SK-N-SH (cell line): ENCODE data around the gene MYL1. TPM values are rescaled to one million over a fixed set of nuclear protein-coding genes. Genes with fewer than 3 reads are reported as not detected.

Source experiments
- CTCF ChIA-PET: fragments of 300-600, 350-600 bp; formaldehyde crosslinking; extraction: SDS; loops from one replicate; lab custom pipeline; 2021; lab: Yijun Ruan, JAX
- POLR2A ChIA-PET: fragments of 350-600 bp; sonication (Branson Sonifier 250); formaldehyde crosslinking; extraction: SDS; loops from one replicate; lab custom pipeline; 2020; ENCODE audit warnings: antibody characterized with exemption, inconsistent platforms; lab: Yijun Ruan, JAX
- DNase-seq: peaks from one replicate; pipeline ENCODE4 v3.0.0; 2012
- H2AFZ ChIP-seq: fragments of 200-600 bp; sonication (generic); 2 replicates; pipeline ENCODE4 v1.8.1; 2016; ENCODE audit warnings: antibody characterized with exemption, mild to moderate bottlenecking, low read depth
- H3F3A ChIP-seq: fragments of 200-600 bp; sonication (generic); replicated peaks from 2 replicates; pipeline ENCODE3; 2016; ENCODE audit warnings: antibody characterized with exemption, mild to moderate bottlenecking; ENCODE audit not compliant: insufficient read depth
- H3K27ac ChIP-seq, 2 experiments: fragments of 200-500 bp in 1 of 2; fragments of 200-600 bp in 1 of 2; sonication (Bioruptor generic) in 1 of 2; sonication (generic), shearing (Covaris generic) in 1 of 2; 2 replicates each; pipeline versions ENCODE4 v1.5.1 to v1.6.1; 2014 to 2016; ENCODE audit warnings: low read depth in 2 of 2, inconsistent platforms in 1 of 2, low read length in 1 of 2, mild to moderate bottlenecking in 1 of 2, mixed read lengths in 1 of 2
- H3K27me3 ChIP-seq: fragments of 200-600 bp; sonication (generic), shearing (Covaris generic); 2 replicates; pipeline ENCODE4 v1.6.1; 2016; ENCODE audit warnings: mixed run types; ENCODE audit not compliant: insufficient read depth
- H3K36me3 ChIP-seq, 2 experiments: fragments of 200-500 bp in 1 of 2; fragments of 200-600 bp in 1 of 2; sonication (Bioruptor generic) in 1 of 2; sonication (generic) in 1 of 2; replicated peaks in 1 of 2; 2 replicates each; pipeline versions ENCODE3 to v1.5.1; 2014 to 2016; ENCODE audit warnings: low read length in 1 of 2, mild to moderate bottlenecking in 1 of 2; ENCODE audit not compliant: insufficient read depth in 2 of 2, control insufficient read depth in 1 of 2
- H3K4me1 ChIP-seq, 2 experiments: fragments of 200-500 bp in 1 of 2; fragments of 200-600 bp in 1 of 2; sonication (Bioruptor generic) in 1 of 2; sonication (generic), shearing (Covaris generic) in 1 of 2; 2 replicates each; pipeline versions ENCODE4 v1.5.1 to v1.6.1; 2014 to 2016; ENCODE audit warnings: low read depth in 1 of 2, low read length in 1 of 2, mixed run types in 1 of 2; ENCODE audit not compliant: insufficient read depth in 2 of 2, control insufficient read depth in 1 of 2
- H3K4me2 ChIP-seq: fragments of 200-600 bp; sonication (generic), shearing (Covaris generic); 2 replicates; pipeline ENCODE4 v1.6.1; 2017; ENCODE audit warnings: mixed run types
- H3K4me3 ChIP-seq, 2 experiments: fragments of 200-500 bp in 1 of 2; fragments of 200-600 bp in 1 of 2; sonication (Bioruptor generic) in 1 of 2; sonication (generic), shearing (Covaris generic) in 1 of 2; 2 replicates each; pipeline versions ENCODE4 v1.5.1 to v1.8.1; 2014 to 2016; ENCODE audit warnings: low read depth in 2 of 2, inconsistent platforms in 1 of 2, low read length in 1 of 2, mild to moderate bottlenecking in 1 of 2, mixed read lengths in 1 of 2, moderate library complexity in 1 of 2
- H3K79me2 ChIP-seq: fragments of 200-600 bp; sonication (generic); 2 replicates; pipeline ENCODE4 v1.8.1; 2017; ENCODE audit warnings: mild to moderate bottlenecking; ENCODE audit not compliant: insufficient read depth
- H3K9ac ChIP-seq: fragments of 200-600 bp; sonication (generic); 2 replicates; pipeline ENCODE4 v1.6.1; 2017; ENCODE audit warnings: mixed run types
- H3K9me2 ChIP-seq: fragments of 200-600 bp; sonication (generic); 2 replicates; pipeline ENCODE4 v1.6.1; 2017; ENCODE audit warnings: mixed run types
- H3K9me3 ChIP-seq: fragments of 200-600 bp; sonication (generic); 2 replicates; pipeline ENCODE4 v1.6.1; 2017; ENCODE audit warnings: mixed run types, mild to moderate bottlenecking, moderate library complexity
- H4K20me1 ChIP-seq: fragments of 200-600 bp; sonication (generic); 2 replicates; pipeline ENCODE4 v1.6.1; 2017; ENCODE audit warnings: mild to moderate bottlenecking, mixed run types; ENCODE audit not compliant: insufficient read depth
- CHD2 ChIP-seq: fragments of 150-350 bp; IDR thresholded peaks from 2 replicates; pipeline ENCODE4 v1.6.1; 2018; ENCODE audit warnings: low read length; ENCODE audit not compliant: partially characterized antibody
- ELF1 ChIP-seq: IDR thresholded peaks from 2 replicates; pipeline ENCODE4 v1.4.0; 2012
- FOSL2 ChIP-seq: IDR thresholded peaks from 2 replicates; pipeline ENCODE4 v1.4.0; 2012; ENCODE audit warnings: low read depth, mild to moderate bottlenecking, moderate library complexity, borderline replicate concordance
- GABPA ChIP-seq: IDR thresholded peaks from 2 replicates; pipeline ENCODE4 v1.4.0; 2012; ENCODE audit warnings: low read depth, mild to moderate bottlenecking
- GATA2 ChIP-seq: sonication (generic); formaldehyde crosslinking; IDR thresholded peaks from 2 replicates; pipeline ENCODE4 v1.5.0; 2020; ENCODE audit warnings: mild to moderate bottlenecking, missing genetic modification reagents
- IRF3 ChIP-seq: fragments of 150-350 bp; IDR thresholded peaks from 2 replicates; pipeline ENCODE4 v1.6.1; 2016; ENCODE audit warnings: mild to moderate bottlenecking, low read depth, low read length
- NFIC ChIP-seq: IDR thresholded peaks from 2 replicates; pipeline ENCODE4 v1.4.0; 2012; ENCODE audit warnings: borderline replicate concordance
- POLR2AphosphoS5 ChIP-seq: IDR thresholded peaks from 2 replicates; pipeline ENCODE4 v1.6.1; 2012; ENCODE audit warnings: low read depth, low read length
- RFX5 ChIP-seq: IDR thresholded peaks from 2 replicates; pipeline ENCODE4 v1.6.1; 2012; ENCODE audit warnings: mild to moderate bottlenecking, improper control_type of control experiment, low read length
- RXRA ChIP-seq: IDR thresholded peaks from 2 replicates; pipeline ENCODE4 v1.4.0; 2012; ENCODE audit warnings: low read depth, mild to moderate bottlenecking, borderline replicate concordance
- SIN3A ChIP-seq: IDR thresholded peaks from 2 replicates; pipeline ENCODE4 v1.6.1; 2012; ENCODE audit warnings: low read depth, mild to moderate bottlenecking, low read length, moderate library complexity, borderline replicate concordance
- SMC3 ChIP-seq: IDR thresholded peaks from 2 replicates; pipeline ENCODE4 v1.6.1; 2012; ENCODE audit warnings: low read depth, low read length, improper control_type of control experiment
- TCF12 ChIP-seq: IDR thresholded peaks from 2 replicates; pipeline ENCODE4 v1.4.0; 2012
- USF1 ChIP-seq: IDR thresholded peaks from 2 replicates; pipeline ENCODE4 v1.4.0; 2012; ENCODE audit warnings: low read depth, borderline replicate concordance
- ZBTB33 ChIP-seq: IDR thresholded peaks from 2 replicates; pipeline ENCODE4 v1.4.0; 2012; ENCODE audit warnings: low read depth, borderline replicate concordance
- whole genome bisulfite sequencing: methylation state at CpG from one replicate; pipeline ENCODE4 v1.1.6; 2017; ENCODE audit warnings: low lambda C conversion rate; 5-methylcytosine and 5-hydroxymethylcytosine counted together
- polyA plus RNA-seq, 3 experiments: library from polyadenylated mRNA; depleted of rRNA; stranded (reverse); fragments of >200 nt; gene quantifications; 2 replicates each; pipeline ENCODE4 v1.2.3, GENCODE V29; 2012
- TF ChIP-seq, protein P1 (sequence below): fragments of 200-600 bp; sonication (generic); IDR thresholded peaks from 2 replicates; pipeline ENCODE4 v1.6.1; 2017; ENCODE audit warnings: antibody characterized with exemption, mild to moderate bottlenecking, moderate library complexity
- TF ChIP-seq, protein P2 (sequence below): IDR thresholded peaks from 2 replicates; pipeline ENCODE4 v1.6.1; 2012; ENCODE audit warnings: mild to moderate bottlenecking, low read depth, low read length, moderate library complexity
- TF ChIP-seq, protein P3 (sequence below): IDR thresholded peaks from 2 replicates; pipeline ENCODE4; 2012

The MYL1 gene
- polyA plus RNA-seq, 1 of the 3 experiments (the other 2 are of a cell fraction), result not detected

DNA sequence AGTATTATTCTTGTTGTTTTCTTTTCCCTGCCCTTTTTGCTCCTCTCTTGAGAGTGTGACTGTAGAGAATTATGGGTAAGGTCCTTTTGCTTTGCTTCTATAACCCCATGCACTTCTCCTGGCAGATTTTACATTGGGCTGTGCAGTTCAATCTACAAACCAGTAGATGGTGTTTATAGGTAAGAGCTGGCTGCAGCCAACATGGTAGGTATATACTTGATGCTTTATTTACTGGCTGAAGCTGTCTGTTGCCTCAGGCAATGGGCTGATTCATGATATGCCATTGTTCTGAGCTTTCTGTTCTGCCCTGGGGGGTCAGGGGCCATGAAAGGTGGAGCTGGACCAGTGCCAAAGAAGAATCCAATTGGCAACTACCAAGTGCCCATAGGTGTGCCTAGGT lies 48.3 kb upstream of the MYL1 start:
- no peak for DNase-seq
- H3F3A ChIP-seq, result no peaks in the 10 kb centered on the region
- H4K20me1 ChIP-seq, result no peaks in the 10 kb centered on the region
- H3K4me1 ChIP-seq, result no peaks in the 10 kb centered on the region
- TF ChIP-seq GATA2 (CRISPR knock-in tag) (no peak), POLR2AphosphoS5 (no peak), RXRA (no peak), TCF12 (no peak), ZBTB33 (no peak)
- TF ChIP-seq, protein P1, sequence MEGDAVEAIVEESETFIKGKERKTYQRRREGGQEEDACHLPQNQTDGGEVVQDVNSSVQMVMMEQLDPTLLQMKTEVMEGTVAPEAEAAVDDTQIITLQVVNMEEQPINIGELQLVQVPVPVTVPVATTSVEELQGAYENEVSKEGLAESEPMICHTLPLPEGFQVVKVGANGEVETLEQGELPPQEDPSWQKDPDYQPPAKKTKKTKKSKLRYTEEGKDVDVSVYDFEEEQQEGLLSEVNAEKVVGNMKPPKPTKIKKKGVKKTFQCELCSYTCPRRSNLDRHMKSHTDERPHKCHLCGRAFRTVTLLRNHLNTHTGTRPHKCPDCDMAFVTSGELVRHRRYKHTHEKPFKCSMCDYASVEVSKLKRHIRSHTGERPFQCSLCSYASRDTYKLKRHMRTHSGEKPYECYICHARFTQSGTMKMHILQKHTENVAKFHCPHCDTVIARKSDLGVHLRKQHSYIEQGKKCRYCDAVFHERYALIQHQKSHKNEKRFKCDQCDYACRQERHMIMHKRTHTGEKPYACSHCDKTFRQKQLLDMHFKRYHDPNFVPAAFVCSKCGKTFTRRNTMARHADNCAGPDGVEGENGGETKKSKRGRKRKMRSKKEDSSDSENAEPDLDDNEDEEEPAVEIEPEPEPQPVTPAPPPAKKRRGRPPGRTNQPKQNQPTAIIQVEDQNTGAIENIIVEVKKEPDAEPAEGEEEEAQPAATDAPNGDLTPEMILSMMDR, result peak; percentile 16; the same call in 1 of the 2 replicates
- TF ChIP-seq, all 33 proteins: peak for 1
- ChIA-PET POLR2A (no interaction called here), CTCF (interaction anchor here (0.8 to 1.2 kb wide), 2 partner anchors 139 to 168 kb away, joined by 3 read pairs; no protein-coding TSS in a partner anchor)
- Histone ChIP-seq H3K79me2 (no peaks in the 10 kb centered on the region), H3K27me3 (no peaks in the 10 kb centered on the region), H3K36me3 (no peaks in the 10 kb centered on the region), H3K4me3 (no peak overlapping the region), H3K27ac (no peak overlapping the region), H3K9ac (no peak overlapping the region), H2AFZ (no peak overlapping the region), H3K4me2 (no peak overlapping the region), H3K9me2 (no peaks in the 10 kb centered on the region), H3K9me3 (no peaks in the 10 kb centered on the region)

GRCh38 chr2:210360412-210360811 lies 45.4 kb upstream of the MYL1 start:
- H3K36me3 ChIP-seq, result no peaks in the 10 kb centered on the region
- no peak overlapping the region for H3K27ac ChIP-seq
- no peak overlapping the region for H2AFZ ChIP-seq
- no peaks in the 10 kb centered on the region for H3K9me2 ChIP-seq
- no peak overlapping the region for H3K4me2 ChIP-seq
- no peaks in the 10 kb centered on the region for H3K4me1 ChIP-seq
- no peak for TF ChIP-seq GABPA
- no peak for TF ChIP-seq NFIC
- TF ChIP-seq, protein P2, sequence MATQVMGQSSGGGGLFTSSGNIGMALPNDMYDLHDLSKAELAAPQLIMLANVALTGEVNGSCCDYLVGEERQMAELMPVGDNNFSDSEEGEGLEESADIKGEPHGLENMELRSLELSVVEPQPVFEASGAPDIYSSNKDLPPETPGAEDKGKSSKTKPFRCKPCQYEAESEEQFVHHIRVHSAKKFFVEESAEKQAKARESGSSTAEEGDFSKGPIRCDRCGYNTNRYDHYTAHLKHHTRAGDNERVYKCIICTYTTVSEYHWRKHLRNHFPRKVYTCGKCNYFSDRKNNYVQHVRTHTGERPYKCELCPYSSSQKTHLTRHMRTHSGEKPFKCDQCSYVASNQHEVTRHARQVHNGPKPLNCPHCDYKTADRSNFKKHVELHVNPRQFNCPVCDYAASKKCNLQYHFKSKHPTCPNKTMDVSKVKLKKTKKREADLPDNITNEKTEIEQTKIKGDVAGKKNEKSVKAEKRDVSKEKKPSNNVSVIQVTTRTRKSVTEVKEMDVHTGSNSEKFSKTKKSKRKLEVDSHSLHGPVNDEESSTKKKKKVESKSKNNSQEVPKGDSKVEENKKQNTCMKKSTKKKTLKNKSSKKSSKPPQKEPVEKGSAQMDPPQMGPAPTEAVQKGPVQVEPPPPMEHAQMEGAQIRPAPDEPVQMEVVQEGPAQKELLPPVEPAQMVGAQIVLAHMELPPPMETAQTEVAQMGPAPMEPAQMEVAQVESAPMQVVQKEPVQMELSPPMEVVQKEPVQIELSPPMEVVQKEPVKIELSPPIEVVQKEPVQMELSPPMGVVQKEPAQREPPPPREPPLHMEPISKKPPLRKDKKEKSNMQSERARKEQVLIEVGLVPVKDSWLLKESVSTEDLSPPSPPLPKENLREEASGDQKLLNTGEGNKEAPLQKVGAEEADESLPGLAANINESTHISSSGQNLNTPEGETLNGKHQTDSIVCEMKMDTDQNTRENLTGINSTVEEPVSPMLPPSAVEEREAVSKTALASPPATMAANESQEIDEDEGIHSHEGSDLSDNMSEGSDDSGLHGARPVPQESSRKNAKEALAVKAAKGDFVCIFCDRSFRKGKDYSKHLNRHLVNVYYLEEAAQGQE, result no peak
- no peak for TF ChIP-seq RFX5
- TF ChIP-seq POLR2AphosphoS5, result no peak
- TF ChIP-seq, protein P3, sequence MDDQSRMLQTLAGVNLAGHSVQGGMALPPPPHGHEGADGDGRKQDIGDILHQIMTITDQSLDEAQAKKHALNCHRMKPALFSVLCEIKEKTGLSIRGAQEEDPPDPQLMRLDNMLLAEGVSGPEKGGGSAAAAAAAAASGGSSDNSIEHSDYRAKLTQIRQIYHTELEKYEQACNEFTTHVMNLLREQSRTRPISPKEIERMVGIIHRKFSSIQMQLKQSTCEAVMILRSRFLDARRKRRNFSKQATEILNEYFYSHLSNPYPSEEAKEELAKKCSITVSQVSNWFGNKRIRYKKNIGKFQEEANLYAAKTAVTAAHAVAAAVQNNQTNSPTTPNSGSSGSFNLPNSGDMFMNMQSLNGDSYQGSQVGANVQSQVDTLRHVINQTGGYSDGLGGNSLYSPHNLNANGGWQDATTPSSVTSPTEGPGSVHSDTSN, result no peak
- TF ChIP-seq ELF1, result no peak
- no peak for TF ChIP-seq SMC3
- TF ChIP-seq GATA2 (CRISPR knock-in tag), result no peak
- no peak for TF ChIP-seq SIN3A
- TF ChIP-seq USF1, result no peak
- TF ChIP-seq CHD2, result no peak
- no peak for TF ChIP-seq FOSL2
- TF ChIP-seq TCF12, result no peak
- TF ChIP-seq IRF3, result no peak
- CTCF ChIA-PET, result no interaction called here
- H3K79me2 ChIP-seq, result no peaks in the 10 kb centered on the region
- POLR2A ChIA-PET, result no interaction called here
- 0% methylated on average over 1 of the region's 1 CpG for WGBS
- no peak for DNase-seq
- no peak overlapping the region for H3K4me3 ChIP-seq
- H3K27me3 ChIP-seq, result no peaks in the 10 kb centered on the region
- no peak overlapping the region for H3K9ac ChIP-seq
- H4K20me1 ChIP-seq, result no peaks in the 10 kb centered on the region
- H3K9me3 ChIP-seq, result no peaks in the 10 kb centered on the region
- no peaks in the 10 kb centered on the region for H3F3A ChIP-seq
